ENCODE results near the gene ORAI1.

Gene ORAI1

GRCh38 chr12:121689430-121689829 lies 63.1 kb downstream of the ORAI1 start:
- Histone ChIP-seq H3K27me3 (ENCODE audit: control insufficient read depth, insufficient read depth, low read length) (no peaks in the 10 kb centered on the region), H3K79me2 (no peaks in the 10 kb centered on the region), H3K4me1 (no peaks in the 10 kb centered on the region), H3K4me3 (ENCODE audit: low read depth, low read length) (no peak overlapping the region), H3K9me3 (ENCODE audit: control insufficient read depth, low read length) (no peaks in the 10 kb centered on the region), H3K27ac (no peak overlapping the region), H3K4me2 (ENCODE audit: low read length) (no peak overlapping the region), H3K36me3 (ENCODE audit: control insufficient read depth, insufficient read depth, low read length) (no peaks in the 10 kb centered on the region), H3K9ac (no peak overlapping the region), H2AFZ (no peak overlapping the region)
- TF ChIP-seq CTCF (IDR thresholded peaks at IDR 0.05): no peak

Measured in parathyroid adenoma (tissue), 2 donors.